ENCODE measurements around the gene HSPA12B.
A peak's percentile ranks its signal among the peaks of the same experiment; 100 is the strongest.
"Not testable (repeated sequence)": the region's sequence is repeated elsewhere in the genome, so short reads cannot be mapped to it uniquely, and the experiment has no call there.

HSPA12B gene

GRCh38 chr20:3787324-3788014 is 55.0 kb downstream of the HSPA12B start:
- no peak for DNase-seq (ENCODE audit: low read depth)

GRCh38 chr20:3788685-3789155 is 56.2 kb downstream of the HSPA12B start:
- no peak for DNase-seq (ENCODE audit: low read depth)

- DNase-seq (ENCODE audit: low read depth) = not testable (repeated sequence)
Observed at GRCh38 chr20:3789201-3789600, 56.7 kb downstream of the HSPA12B start.

GRCh38 chr20:3794168-3794567 is 61.7 kb downstream of the HSPA12B start:
- DNase-seq (ENCODE audit: low read depth) = not testable (repeated sequence)

GRCh38 chr20:3794701-3795420 is 62.4 kb downstream of the HSPA12B start:
- no peak for DNase-seq (ENCODE audit: low read depth)

GRCh38 chr20:3795511-3796468 is 63.3 kb downstream of the HSPA12B start, which contains the start of gene CDC25B:
Gene CDC25B (plus strand): TSS chr20:3796310. CDS start chr20:3796532, 222 bp downstream.
- peak; percentile 87 for DNase-seq (ENCODE audit: low read depth)

GRCh38 chr20:3796477-3797225 is 64.2 kb downstream of the HSPA12B start:
- no peak for DNase-seq (ENCODE audit: low read depth)

GRCh38 chr20:3797226-3797545 is 64.7 kb downstream of the HSPA12B start:
- no peak for DNase-seq (ENCODE audit: low read depth)

GRCh38 chr20:3797592-3798372 is 65.3 kb downstream of the HSPA12B start:
- no peak for DNase-seq (ENCODE audit: low read depth)

- DNase-seq (ENCODE audit: low read depth) = no peak
Observed at GRCh38 chr20:3798373-3798768, 65.9 kb downstream of the HSPA12B start.

- no peak for DNase-seq (ENCODE audit: low read depth)
Observed at GRCh38 chr20:3798908-3799248, 66.4 kb downstream of the HSPA12B start.

GRCh38 chr20:3800256-3800877 is 67.9 kb downstream of the HSPA12B start:
- DNase-seq (ENCODE audit: low read depth) = no peak

- no peak for DNase-seq (ENCODE audit: low read depth)
Observed at GRCh38 chr20:3800878-3801260, 68.4 kb downstream of the HSPA12B start.

- no peak for DNase-seq (ENCODE audit: low read depth)
Observed at GRCh38 chr20:3801299-3801698, 68.8 kb downstream of the HSPA12B start.

- DNase-seq (ENCODE audit: low read depth) = no peak
Observed at GRCh38 chr20:3801846-3802245, 69.4 kb downstream of the HSPA12B start.
